H1 (cell line): ENCODE data around the gene ZPBP.

Experiments
- CHD2 ChIP-seq: IDR thresholded peaks from 2 replicates; pipeline ENCODE4 v1.6.1; 2012; ENCODE audit warnings: low read length, improper control_type of control experiment
- CREB1 ChIP-seq: IDR thresholded peaks from 2 replicates; pipeline ENCODE4 v1.6.1; 2012; ENCODE audit warnings: inconsistent platforms
- EP300 ChIP-seq, 2 experiments: IDR thresholded peaks; 1 replicate in 1 of 2; 2 replicates in 1 of 2; pipeline ENCODE4 v1.6.1; 2011 to 2012; ENCODE audit warnings: low read depth in 2 of 2, low read length in 2 of 2, mild to moderate bottlenecking in 2 of 2, borderline replicate concordance in 1 of 2, inconsistent platforms in 1 of 2, moderate library complexity in 1 of 2
- EZH2 ChIP-seq: fragments of 200-600 bp; sonication (generic); IDR thresholded peaks from 2 replicates; pipeline ENCODE4 v1.7.1; 2012; ENCODE audit warnings: low read depth, mild to moderate bottlenecking, moderate library complexity, low read length, inconsistent platforms; ENCODE audit not compliant: severe bottlenecking
- GABPA ChIP-seq: IDR thresholded peaks from 2 replicates; pipeline ENCODE4 v1.6.1; 2011; ENCODE audit warnings: mild to moderate bottlenecking, low read length, moderate library complexity, borderline replicate concordance; ENCODE audit not compliant: insufficient read depth
- KDM1A ChIP-seq: fragments of 200-600, 300-600 bp; sonication (generic); IDR thresholded peaks from 2 replicates; pipeline ENCODE4 v1.7.1; 2016; ENCODE audit warnings: mild to moderate bottlenecking, low read length, borderline replicate concordance
- PHF8 ChIP-seq: fragments of 200-600 bp; sonication (generic); conservative IDR thresholded peaks from 2 replicates; pipeline ENCODE4 v1.7.1; 2012; ENCODE audit warnings: low read depth, mild to moderate bottlenecking, inconsistent platforms, low read length, moderate library complexity
- POLR2A ChIP-seq, 2 experiments: IDR thresholded peaks; 1 replicate in 1 of 2; 2 replicates in 1 of 2; pipeline ENCODE4 v1.6.1; 2011; ENCODE audit warnings: low read depth in 2 of 2, low read length in 2 of 2, mild to moderate bottlenecking in 2 of 2; ENCODE audit errors: control extremely low read depth in 1 of 2
- POLR2AphosphoS5 ChIP-seq: IDR thresholded peaks from 2 replicates; pipeline ENCODE4 v1.6.1; 2011; ENCODE audit warnings: low read depth, low read length
- RBBP5 ChIP-seq: IDR thresholded peaks from 2 replicates; pipeline ENCODE4 v1.7.1; 2012; ENCODE audit warnings: low read depth, mild to moderate bottlenecking, inconsistent platforms, low read length, moderate library complexity, borderline replicate concordance
- RXRA ChIP-seq: IDR thresholded peaks from 2 replicates; pipeline ENCODE4 v1.6.1; 2011; ENCODE audit warnings: low read depth, mild to moderate bottlenecking, low read length, moderate library complexity; ENCODE audit not compliant: insufficient read depth
- TAF1 ChIP-seq: IDR thresholded peaks from 2 replicates; pipeline ENCODE4 v1.6.1; 2011; ENCODE audit warnings: mild to moderate bottlenecking, low read depth, low read length
- ZNF274 ChIP-seq: IDR thresholded peaks from 2 replicates; pipeline ENCODE4 v1.7.0; 2012; ENCODE audit warnings: low read length, borderline replicate concordance; ENCODE audit errors: extremely low read depth
- TF ChIP-seq, protein P1 (sequence below), 3 experiments: IDR thresholded peaks; 1 replicate in 2 of 3; 2 replicates in 1 of 3; pipeline versions ENCODE4 v1.5.1 to v1.6.1; 2011; ENCODE audit warnings: low read length in 3 of 3, mild to moderate bottlenecking in 3 of 3, inconsistent platforms in 2 of 3, low read depth in 1 of 3, moderate library complexity in 1 of 3; ENCODE audit not compliant: insufficient read depth in 1 of 3; ENCODE audit errors: control extremely low read depth in 1 of 3

DNA sequence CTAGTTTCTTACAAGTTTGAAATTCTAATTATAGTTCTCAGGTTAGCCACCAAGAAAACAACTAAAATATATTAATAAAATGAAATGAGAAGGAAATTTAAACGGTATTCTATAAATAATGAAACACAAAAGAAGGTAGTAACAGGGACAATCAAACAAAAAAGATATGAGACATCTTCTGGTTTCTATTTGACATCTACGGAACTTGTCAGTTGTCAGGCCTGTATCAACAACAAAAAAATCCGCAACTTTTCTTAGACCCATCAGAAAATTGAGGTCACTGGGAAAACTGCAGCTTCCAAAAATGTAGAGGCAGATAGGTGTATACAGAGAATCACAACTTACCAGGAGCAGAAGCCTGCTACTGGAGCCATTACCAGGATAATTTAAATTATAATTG lies 70.6 kb downstream of the ZPBP start:
- no peak for TF ChIP-seq KDM1A
- no peak for TF ChIP-seq POLR2A (IDR thresholded peaks at IDR 0.05; ENCODE audit: control extremely low read depth in 1 of 2, low read depth in 2 of 2, low read length in 2 of 2)
- TF ChIP-seq, protein P1, sequence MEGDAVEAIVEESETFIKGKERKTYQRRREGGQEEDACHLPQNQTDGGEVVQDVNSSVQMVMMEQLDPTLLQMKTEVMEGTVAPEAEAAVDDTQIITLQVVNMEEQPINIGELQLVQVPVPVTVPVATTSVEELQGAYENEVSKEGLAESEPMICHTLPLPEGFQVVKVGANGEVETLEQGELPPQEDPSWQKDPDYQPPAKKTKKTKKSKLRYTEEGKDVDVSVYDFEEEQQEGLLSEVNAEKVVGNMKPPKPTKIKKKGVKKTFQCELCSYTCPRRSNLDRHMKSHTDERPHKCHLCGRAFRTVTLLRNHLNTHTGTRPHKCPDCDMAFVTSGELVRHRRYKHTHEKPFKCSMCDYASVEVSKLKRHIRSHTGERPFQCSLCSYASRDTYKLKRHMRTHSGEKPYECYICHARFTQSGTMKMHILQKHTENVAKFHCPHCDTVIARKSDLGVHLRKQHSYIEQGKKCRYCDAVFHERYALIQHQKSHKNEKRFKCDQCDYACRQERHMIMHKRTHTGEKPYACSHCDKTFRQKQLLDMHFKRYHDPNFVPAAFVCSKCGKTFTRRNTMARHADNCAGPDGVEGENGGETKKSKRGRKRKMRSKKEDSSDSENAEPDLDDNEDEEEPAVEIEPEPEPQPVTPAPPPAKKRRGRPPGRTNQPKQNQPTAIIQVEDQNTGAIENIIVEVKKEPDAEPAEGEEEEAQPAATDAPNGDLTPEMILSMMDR (IDR thresholded peaks at IDR 0.05; ENCODE audit: control extremely low read depth in 1 of 3, insufficient read depth in 1 of 3, low read depth in 1 of 3, low read length in 3 of 3), result no peak
- no peak for TF ChIP-seq EP300 (IDR thresholded peaks at IDR 0.05; ENCODE audit: borderline replicate concordance in 1 of 2, low read depth in 2 of 2, low read length in 2 of 2)
- no peak for TF ChIP-seq POLR2AphosphoS5
- TF ChIP-seq RBBP5, result no peak
- no peak for TF ChIP-seq GABPA
- no peak for TF ChIP-seq ZNF274
- TF ChIP-seq CREB1, result no peak
- no peak for TF ChIP-seq EZH2
- TF ChIP-seq CHD2, result no peak
- TF ChIP-seq PHF8, result no peak
- TF ChIP-seq TAF1, result no peak
- TF ChIP-seq RXRA, result no peak
